B cell (primary cell): Measurements from ENCODE around the gene PAIP2B.

ENCODE experiments used
- EZH2 ChIP-seq: IDR thresholded peaks from 2 replicates; pipeline ENCODE4 v1.6.1; 2012; ENCODE audit warnings: borderline replicate concordance, low read depth, mild to moderate bottlenecking, moderate library complexity, low read length; ENCODE audit not compliant: insufficient read depth, poor library complexity, severe bottlenecking
- TF ChIP-seq, protein P1 (sequence below): fragments of 200-600 bp; IDR thresholded peaks from one replicate; pipeline ENCODE4 v1.8.0; 2022; ENCODE audit warnings: antibody characterized with exemption, mild to moderate bottlenecking

DNA sequence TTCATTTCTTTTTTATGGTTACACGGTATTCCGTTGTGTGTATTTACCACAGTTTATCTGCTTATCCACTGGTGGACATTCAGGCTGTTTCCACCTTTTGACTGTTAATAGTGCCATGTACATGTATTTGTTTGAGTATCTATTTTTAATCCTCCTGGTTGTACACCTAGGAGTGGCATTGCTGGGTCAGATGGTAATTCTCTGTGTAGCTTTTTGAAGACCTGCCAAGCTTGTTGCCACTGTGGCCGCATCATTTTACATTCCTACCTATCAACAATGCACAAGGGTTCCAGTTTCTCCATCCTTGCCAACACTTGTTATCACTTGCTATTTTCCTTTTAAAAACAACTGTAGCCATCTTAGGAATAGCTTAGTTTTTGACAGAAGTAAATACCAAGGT is 83.1 kb downstream of the PAIP2B start:
- TF ChIP-seq, protein P1, sequence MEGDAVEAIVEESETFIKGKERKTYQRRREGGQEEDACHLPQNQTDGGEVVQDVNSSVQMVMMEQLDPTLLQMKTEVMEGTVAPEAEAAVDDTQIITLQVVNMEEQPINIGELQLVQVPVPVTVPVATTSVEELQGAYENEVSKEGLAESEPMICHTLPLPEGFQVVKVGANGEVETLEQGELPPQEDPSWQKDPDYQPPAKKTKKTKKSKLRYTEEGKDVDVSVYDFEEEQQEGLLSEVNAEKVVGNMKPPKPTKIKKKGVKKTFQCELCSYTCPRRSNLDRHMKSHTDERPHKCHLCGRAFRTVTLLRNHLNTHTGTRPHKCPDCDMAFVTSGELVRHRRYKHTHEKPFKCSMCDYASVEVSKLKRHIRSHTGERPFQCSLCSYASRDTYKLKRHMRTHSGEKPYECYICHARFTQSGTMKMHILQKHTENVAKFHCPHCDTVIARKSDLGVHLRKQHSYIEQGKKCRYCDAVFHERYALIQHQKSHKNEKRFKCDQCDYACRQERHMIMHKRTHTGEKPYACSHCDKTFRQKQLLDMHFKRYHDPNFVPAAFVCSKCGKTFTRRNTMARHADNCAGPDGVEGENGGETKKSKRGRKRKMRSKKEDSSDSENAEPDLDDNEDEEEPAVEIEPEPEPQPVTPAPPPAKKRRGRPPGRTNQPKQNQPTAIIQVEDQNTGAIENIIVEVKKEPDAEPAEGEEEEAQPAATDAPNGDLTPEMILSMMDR = no peak
- no peak for TF ChIP-seq EZH2
